NCI-H1105 treated with DMSO at 0.1 percent for 48 hours (cell line): Measurements from ENCODE around the gene UBQLN3.
A peak's percentile ranks its signal among the peaks of the same experiment; 100 is the strongest.

Experiments used
- DNase-seq: peaks from one replicate; lab custom pipeline; 2025; lab: John Stamatoyannopoulos, UW

The UBQLN3 gene

DNA sequence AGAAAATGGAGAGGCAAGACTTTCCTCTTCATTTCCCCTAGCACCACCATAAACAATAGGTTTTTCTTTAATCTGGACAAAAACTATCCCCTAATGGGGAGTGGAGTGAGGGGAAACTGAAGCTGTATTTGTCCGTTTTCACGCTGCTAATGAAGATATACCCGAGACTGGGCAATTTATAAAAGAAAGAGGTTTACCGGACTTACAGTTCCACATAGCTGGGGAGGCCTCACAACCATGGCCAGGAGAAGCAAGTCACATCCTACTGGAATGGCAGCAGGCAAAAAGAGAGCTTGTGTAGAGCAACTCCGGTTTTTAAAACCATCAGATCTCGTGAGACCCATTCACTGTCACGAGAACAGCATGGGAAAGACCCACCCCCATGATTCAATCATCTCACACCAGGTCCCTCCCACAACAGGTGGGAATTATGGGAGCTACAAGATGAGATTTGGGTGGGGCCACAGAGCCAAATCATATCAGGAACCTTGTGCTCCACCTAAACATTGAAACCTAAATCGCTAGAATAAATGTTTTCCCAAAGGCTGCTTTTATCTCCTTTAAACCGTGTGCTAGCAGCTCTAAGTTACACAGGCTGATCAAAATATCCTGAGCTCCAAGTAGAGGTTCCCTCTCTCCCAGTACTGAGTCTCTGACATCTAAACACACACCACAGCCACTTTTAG lies 4.3 kb downstream of the UBQLN3 start:
- no peak for DNase-seq

DNA sequence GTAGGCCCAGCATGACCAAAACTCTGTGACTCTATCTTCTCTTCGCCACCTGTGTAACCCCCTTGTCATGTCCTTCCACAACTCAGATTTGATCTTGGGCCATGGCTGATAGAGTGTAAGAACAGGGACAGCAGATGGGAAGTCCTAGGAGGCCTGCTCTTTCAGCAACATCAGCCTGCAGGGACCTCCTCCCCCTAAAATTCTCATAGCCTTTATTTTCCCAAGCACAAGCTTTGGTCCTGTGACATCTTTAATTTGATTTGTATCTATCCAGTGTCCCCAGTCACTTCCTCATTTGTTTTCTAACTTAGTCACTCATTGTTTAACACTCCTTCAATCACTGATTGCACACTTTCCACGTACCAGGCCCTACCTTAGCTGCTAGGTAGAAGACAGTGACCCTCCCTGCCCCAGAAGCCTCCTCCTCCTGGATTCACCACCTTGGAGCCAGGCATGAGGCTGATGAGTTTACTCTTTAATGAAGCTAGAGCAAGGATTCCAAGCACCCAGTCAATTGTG lies 5.3 kb downstream of the UBQLN3 start:
- DNase-seq, result no peak

DNA sequence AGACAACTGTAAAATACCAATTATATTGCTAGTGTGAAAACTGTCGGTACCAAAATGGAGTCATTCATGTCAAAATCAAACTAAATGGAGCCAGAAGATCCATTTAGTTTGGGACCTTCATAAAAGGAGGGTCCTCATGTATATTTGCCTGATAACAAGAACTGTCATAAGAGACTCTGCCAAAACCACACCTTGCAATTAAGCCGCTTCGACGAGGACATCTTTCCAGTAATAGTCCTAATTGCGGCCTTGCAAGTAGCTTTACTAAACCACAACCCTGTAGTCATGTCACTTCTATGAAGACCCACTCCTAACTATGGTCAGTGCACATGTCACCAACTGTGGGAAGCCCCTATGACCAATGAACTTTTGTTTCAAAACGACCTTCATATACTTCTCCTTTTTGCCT lies 9.4 kb downstream of the UBQLN3 start:
- DNase-seq, result no peak

DNA sequence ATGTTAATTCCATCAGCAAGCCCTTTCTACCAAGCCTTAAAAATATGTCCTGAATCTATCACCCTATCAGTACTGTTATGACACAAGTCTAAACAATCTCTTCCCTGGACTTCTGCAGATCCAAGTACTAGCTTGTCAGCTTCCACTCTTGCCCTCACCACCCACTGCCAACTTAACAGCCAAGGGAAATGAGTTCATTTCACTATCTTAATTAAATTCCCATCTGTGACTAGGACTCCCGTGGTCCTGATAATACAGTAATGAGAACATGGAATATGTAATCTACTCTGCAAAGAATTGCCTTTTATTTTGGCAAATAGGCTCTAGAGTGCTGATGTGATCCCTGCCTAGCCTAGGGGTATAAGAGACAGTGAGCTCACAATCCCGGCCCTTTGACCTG lies 10.1 kb downstream of the UBQLN3 start:
- DNase-seq, result no peak

DNA sequence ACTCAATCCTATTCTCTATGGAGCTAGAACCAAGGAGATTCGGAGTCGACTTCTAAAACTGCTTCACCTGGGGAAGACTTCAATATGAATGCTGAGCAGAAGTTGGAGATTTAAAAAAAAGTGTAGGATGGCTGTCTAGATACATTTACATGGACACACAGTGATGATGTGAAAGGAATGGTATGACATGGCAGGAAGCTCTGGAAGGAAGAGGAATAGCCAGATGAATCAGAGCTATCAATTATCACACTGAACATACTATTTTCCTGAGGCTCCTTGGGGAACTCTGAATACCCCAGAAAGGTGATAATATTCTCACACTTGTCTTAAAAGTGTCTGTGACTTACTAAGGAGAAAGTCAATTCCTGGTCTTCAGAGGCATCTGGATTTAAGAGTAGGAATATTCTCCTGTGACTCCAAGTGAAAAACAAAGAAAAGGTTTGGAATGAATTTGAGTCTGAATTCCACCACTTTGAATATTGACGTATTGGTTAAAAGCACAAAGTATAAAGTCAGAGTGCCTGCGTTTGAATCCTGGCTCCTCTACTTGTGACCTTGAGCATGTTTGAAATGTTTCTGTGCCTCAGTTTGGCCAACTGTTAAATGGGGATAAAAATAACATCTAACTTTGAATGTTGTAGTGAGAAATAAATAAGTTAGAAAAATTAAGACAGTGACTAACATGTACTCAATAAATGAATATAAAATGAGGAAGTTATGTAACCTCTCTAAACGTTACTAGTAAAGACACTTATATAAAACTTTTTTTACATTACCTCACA lies 20.0 kb downstream of the UBQLN3 start:
- no peak for DNase-seq

DNA sequence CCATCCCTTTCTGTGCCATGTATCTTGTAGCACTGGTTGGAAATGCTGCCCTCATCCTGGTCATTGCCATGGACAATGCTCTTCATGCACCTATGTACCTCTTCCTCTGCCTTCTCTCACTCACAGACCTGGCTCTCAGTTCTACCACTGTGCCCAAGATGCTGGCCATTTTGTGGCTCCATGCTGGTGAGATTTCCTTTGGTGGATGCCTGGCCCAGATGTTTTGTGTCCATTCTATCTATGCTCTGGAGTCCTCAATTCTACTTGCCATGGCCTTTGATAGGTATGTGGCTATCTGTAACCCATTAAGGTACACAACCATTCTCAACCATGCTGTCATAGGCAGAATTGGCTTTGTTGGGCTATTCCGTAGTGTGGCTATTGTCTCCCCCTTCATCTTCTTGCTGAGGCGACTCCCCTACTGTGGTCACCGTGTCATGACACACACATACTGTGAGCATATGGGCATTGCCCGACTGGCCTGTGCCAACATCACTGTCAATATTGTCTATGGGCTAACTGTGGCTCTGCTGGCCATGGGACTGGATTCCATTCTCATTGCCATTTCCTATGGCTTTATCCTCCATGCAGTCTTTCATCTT lies 20.9 kb downstream of the UBQLN3 start:
- DNase-seq, result no peak

DNA sequence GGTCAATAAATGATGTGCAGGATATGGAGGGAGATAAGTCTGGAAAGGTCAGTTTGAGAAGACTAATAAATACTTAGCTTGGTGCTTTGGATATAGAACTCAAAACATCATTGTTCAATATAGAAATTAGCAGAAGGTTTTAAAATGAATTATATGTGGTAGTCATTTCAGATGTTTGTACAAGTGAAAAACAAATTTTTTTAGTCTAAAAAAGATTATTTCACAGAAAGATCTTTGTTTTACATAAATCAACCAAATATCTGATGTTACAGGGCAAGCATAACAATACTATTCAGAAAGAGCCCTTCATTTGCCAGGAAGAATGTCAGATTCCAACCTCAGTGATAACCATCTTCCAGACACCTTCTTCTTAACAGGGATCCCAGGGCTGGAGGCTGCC lies 21.4 kb downstream of the UBQLN3 start, which contains the start of gene OR52D1:
OR52D1 (plus strand) TSS at position 301 of the 400 bp plus-strand sequence; CDS start at position 323, 22 bp downstream.
- DNase-seq, result no peak

DNA sequence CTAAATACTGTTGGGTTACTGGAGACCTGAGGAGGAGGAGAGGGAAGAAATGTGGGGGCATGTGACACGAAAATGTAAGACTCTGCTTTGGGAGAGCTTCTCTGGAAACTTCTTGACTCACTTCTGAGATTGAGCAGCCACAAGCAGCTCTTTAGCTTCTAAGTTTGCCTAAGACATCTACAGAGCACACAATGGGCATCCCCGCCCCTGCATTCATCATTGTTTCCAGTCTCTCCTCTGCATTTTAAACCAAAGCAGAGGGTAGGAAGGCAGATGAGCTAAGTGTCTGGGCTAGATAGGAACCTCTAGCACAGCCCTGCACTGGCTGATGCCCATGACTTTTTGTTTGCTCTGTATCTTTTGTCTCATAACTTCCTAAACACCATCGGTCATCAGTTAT lies 23.3 kb downstream of the UBQLN3 start:
- DNase-seq, result no peak

DNA sequence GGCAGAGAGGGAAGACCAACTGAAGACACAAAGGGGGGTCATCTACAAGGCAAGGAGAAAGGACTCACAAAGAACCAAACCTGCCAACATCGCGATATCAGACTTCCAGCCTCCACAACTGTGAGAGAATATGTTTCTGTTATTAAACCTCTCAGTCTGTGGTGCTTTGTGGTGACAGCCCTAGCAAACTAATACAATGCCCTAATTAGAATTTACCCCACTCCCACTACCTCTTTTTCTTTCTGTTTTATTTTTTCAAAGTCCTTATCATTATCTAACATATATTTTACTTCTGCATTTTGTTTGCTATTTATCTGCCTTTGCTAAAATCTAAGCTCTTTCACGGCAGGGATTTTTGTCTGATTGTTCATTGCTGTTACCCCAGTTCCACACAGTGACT lies 23.8 kb downstream of the UBQLN3 start:
- no peak for DNase-seq

DNA sequence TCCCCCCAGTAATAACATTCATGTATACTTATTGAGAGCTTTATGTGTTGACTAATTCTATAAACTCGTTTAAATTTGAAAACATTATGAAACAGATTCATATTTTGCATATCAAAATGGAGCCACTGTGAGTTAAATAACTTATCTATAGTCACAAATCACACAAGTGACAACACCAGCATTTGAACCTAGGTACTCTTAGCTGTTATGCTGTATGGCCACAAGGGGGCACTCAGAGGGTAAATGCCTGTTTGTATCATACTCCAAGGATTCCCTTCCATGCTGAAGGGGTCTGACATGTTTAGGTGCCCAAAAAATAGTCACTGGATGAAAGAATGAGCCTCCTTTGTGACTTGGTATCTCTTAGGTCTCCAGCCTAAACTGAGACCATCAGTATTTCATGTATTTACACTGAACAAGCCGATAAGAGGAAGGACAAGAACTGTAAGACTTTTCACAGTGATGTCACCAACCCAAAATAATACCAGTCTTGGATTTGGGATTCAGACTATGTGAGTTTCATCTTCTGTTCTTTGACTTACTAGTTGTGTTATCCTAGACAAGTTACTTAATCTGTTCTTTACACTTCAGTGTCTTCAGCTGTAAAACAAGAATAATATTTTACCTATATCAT lies 33.5 kb downstream of the UBQLN3 start:
- DNase-seq, result peak; percentile 34

DNA sequence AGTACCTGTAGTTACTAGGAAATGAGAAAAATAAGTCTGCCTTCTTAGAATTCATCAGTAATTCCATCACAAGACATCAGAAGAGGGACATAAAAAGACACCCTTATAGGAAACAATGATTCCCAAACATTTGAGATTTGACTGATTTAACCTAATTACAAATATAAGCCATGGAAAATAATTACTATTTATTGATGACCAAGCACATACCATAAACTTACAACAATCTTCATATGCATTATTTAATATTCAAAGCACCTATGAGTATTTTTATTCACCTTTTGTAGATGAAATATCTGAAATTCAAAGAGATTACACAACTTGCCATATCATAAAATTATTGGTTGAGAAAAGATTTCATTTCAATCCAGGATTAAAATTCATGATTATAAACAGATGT lies 35.8 kb downstream of the UBQLN3 start:
- no peak for DNase-seq

DNA sequence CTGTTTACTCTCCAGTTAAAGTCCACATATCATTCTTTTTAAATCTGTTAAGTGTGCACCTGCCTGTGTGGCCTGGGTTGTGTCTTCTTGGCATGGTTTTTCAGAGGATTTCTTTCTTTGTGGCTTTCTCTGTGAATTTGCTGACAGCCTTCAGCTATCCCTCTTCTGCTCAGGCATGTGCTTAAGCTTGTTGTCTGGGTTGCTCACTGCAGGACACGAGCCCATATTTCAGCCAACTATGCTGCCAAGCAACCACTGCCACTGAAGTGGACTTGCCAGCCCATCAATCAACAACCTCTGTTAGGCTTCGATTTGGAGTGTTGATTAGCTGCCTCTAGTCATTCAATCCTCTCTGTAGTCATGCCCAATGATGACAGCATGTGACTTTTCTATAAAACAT lies 42.2 kb downstream of the UBQLN3 start:
- no peak for DNase-seq

DNA sequence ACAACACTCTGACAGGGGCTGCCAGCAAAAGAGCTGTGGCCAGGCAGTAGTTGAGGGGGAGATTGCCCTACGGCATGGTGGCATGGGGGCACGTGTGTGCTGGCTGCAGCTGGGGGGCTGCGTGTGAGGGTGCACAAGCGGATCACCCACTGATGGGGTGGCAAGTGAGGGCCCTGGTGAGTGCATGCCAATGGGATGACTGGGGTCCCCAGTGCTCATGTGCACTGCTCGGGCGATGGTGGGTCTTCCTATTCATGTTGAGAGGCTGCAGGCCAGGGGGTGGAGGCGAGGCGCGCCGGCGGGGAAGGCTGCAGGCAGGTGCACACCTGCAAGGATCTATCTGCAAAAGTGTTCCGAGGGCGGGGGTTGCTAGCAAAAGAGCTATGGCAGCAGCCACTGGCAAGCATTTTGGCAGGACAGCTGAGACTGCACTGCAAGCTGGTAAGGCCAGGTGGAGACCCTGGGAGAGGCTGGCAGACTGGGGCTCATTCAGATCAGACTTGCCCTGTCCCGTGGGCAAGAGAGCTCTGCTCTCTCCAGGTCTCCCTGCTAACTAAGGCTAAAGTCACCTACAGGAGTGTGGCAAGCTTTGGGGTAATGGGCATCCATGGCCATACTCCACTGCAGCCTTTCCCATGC lies 48.7 kb downstream of the UBQLN3 start:
- DNase-seq, result no peak
